Measurements from ENCODE around the gene EHHADH.

- TF ChIP-seq GABPA (IDR thresholded peaks at IDR 0.05 in 1 of 2, conservative IDR thresholded peaks at IDR 0.05 in 1 of 2) = no peak
- TF ChIP-seq, protein P1, sequence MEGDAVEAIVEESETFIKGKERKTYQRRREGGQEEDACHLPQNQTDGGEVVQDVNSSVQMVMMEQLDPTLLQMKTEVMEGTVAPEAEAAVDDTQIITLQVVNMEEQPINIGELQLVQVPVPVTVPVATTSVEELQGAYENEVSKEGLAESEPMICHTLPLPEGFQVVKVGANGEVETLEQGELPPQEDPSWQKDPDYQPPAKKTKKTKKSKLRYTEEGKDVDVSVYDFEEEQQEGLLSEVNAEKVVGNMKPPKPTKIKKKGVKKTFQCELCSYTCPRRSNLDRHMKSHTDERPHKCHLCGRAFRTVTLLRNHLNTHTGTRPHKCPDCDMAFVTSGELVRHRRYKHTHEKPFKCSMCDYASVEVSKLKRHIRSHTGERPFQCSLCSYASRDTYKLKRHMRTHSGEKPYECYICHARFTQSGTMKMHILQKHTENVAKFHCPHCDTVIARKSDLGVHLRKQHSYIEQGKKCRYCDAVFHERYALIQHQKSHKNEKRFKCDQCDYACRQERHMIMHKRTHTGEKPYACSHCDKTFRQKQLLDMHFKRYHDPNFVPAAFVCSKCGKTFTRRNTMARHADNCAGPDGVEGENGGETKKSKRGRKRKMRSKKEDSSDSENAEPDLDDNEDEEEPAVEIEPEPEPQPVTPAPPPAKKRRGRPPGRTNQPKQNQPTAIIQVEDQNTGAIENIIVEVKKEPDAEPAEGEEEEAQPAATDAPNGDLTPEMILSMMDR (IDR thresholded peaks at IDR 0.05; ENCODE audit: low read depth, low read length, missing input control) = no peak
- TF ChIP-seq, protein P2, sequence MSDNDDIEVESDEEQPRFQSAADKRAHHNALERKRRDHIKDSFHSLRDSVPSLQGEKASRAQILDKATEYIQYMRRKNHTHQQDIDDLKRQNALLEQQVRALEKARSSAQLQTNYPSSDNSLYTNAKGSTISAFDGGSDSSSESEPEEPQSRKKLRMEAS (IDR thresholded peaks at IDR 0.05) = no peak
- no peak for TF ChIP-seq RAD21 (IDR thresholded peaks at IDR 0.05)
- TF ChIP-seq, protein P3, sequence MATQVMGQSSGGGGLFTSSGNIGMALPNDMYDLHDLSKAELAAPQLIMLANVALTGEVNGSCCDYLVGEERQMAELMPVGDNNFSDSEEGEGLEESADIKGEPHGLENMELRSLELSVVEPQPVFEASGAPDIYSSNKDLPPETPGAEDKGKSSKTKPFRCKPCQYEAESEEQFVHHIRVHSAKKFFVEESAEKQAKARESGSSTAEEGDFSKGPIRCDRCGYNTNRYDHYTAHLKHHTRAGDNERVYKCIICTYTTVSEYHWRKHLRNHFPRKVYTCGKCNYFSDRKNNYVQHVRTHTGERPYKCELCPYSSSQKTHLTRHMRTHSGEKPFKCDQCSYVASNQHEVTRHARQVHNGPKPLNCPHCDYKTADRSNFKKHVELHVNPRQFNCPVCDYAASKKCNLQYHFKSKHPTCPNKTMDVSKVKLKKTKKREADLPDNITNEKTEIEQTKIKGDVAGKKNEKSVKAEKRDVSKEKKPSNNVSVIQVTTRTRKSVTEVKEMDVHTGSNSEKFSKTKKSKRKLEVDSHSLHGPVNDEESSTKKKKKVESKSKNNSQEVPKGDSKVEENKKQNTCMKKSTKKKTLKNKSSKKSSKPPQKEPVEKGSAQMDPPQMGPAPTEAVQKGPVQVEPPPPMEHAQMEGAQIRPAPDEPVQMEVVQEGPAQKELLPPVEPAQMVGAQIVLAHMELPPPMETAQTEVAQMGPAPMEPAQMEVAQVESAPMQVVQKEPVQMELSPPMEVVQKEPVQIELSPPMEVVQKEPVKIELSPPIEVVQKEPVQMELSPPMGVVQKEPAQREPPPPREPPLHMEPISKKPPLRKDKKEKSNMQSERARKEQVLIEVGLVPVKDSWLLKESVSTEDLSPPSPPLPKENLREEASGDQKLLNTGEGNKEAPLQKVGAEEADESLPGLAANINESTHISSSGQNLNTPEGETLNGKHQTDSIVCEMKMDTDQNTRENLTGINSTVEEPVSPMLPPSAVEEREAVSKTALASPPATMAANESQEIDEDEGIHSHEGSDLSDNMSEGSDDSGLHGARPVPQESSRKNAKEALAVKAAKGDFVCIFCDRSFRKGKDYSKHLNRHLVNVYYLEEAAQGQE (IDR thresholded peaks at IDR 0.05) = no peak
- TF ChIP-seq YY1 (IDR thresholded peaks at IDR 0.05) = no peak
- no peak for TF ChIP-seq EGR1 (IDR thresholded peaks at IDR 0.05; ENCODE audit: low read depth in 2 of 2)
- TF ChIP-seq FOXA2 (IDR thresholded peaks at IDR 0.05) = no peak
These were observed 17.1 kb upstream of the EHHADH start for GRCh38 chr3:185270956-185271332.
